KMS-11 (cell line): ENCODE measurements around the gene GNAT1.

Source experiments
- H2AFZ ChIP-seq: fragments of 200-600 bp; sonication (generic); 2 replicates; pipeline ENCODE4 v1.6.1; 2016; ENCODE audit warnings: antibody characterized with exemption, mixed run types, low read depth
- H3K27ac ChIP-seq: fragments of 200-600 bp; sonication (generic); 2 replicates; pipeline ENCODE4 v1.6.1; 2016; ENCODE audit warnings: mild to moderate bottlenecking, mixed run types
- H3K27me3 ChIP-seq: fragments of 200-600 bp; sonication (generic); 2 replicates; pipeline ENCODE4 v1.6.1; 2017; ENCODE audit warnings: mild to moderate bottlenecking, low read depth, mixed run types, moderate library complexity; ENCODE audit not compliant: insufficient read depth
- H3K36me3 ChIP-seq: fragments of 200-600 bp; sonication (generic); 2 replicates; pipeline ENCODE4 v1.6.1; 2017; ENCODE audit warnings: mild to moderate bottlenecking, mixed run types; ENCODE audit not compliant: insufficient read depth
- H3K4me1 ChIP-seq: fragments of 200-600 bp; sonication (generic); 2 replicates; pipeline ENCODE4 v1.6.1; 2016; ENCODE audit warnings: mild to moderate bottlenecking, low read depth, mixed run types; ENCODE audit not compliant: poor library complexity, severe bottlenecking
- H3K4me2 ChIP-seq: fragments of 200-600 bp; sonication (generic); 2 replicates; pipeline ENCODE4 v1.7.0; 2016; ENCODE audit warnings: mild to moderate bottlenecking, mixed run types
- H3K4me3 ChIP-seq: fragments of 200-600 bp; sonication (generic); IDR thresholded peaks from 2 replicates; pipeline ENCODE4 v1.6.1; 2017; ENCODE audit warnings: low read depth, low read length, mixed read lengths; ENCODE audit not compliant: insufficient read depth
- H3K79me2 ChIP-seq: fragments of 200-600 bp; sonication (generic); 2 replicates; pipeline ENCODE4 v1.6.1; 2016; ENCODE audit warnings: low read depth, mixed run types; ENCODE audit not compliant: insufficient read depth
- H3K9ac ChIP-seq: fragments of 200-600 bp; sonication (generic); 2 replicates; pipeline ENCODE4 v1.6.1; 2016; ENCODE audit warnings: mild to moderate bottlenecking, mixed run types
- H4K20me1 ChIP-seq: fragments of 200-600 bp; sonication (generic); 2 replicates; pipeline ENCODE4 v1.6.1; 2016; ENCODE audit warnings: mild to moderate bottlenecking, mixed run types; ENCODE audit not compliant: insufficient read depth
- CTCF ChIP-seq: fragments of 200-600 bp; sonication (generic); conservative IDR thresholded peaks from 2 replicates; pipeline ENCODE4 v1.6.1; 2017; ENCODE audit warnings: low read depth, mild to moderate bottlenecking, antibody characterized with exemption, low read length, moderate library complexity, mixed read lengths

Gene GNAT1

GRCh38 chr3:50155891-50156290 lies 35.5 kb upstream of the GNAT1 start:
- H3K36me3 ChIP-seq, result no peaks in the 10 kb centered on the region
- H2AFZ ChIP-seq, result no peak overlapping the region
- H3K4me3 ChIP-seq, result no peak overlapping the region
- TF ChIP-seq CTCF, result no peak
- H3K4me1 ChIP-seq, result no peaks in the 10 kb centered on the region
- H3K79me2 ChIP-seq, result no peaks in the 10 kb centered on the region
- H3K4me2 ChIP-seq, result no peak overlapping the region
- H4K20me1 ChIP-seq, result no peaks in the 10 kb centered on the region
- peaks cover 19% of the 10 kb centered on the region; the same call in 1 of the 2 replicates for H3K27me3 ChIP-seq
- H3K27ac ChIP-seq, result no peak overlapping the region
- no peak overlapping the region for H3K9ac ChIP-seq

GRCh38 chr3:50156549-50157493 lies 34.6 kb upstream of the GNAT1 start:
- Histone ChIP-seq H3K4me1 (no peaks in the 10 kb centered on the region), H3K9ac (no peak overlapping the region), H4K20me1 (no peaks in the 10 kb centered on the region), H3K36me3 (no peaks in the 10 kb centered on the region), H3K4me3 (no peak overlapping the region), H3K27ac (no peak overlapping the region), H3K4me2 (no peak overlapping the region), H3K27me3 (peaks cover 19% of the 10 kb centered on the region; the same call in 1 of the 2 replicates), H3K79me2 (no peaks in the 10 kb centered on the region), H2AFZ (no peak overlapping the region)
- TF ChIP-seq CTCF, result no peak

GRCh38 chr3:50157827-50158529 lies 33.4 kb upstream of the GNAT1 start:
- no peak for TF ChIP-seq CTCF
- no peaks in the 10 kb centered on the region for H3K4me1 ChIP-seq
- no peaks in the 10 kb centered on the region for H4K20me1 ChIP-seq
- peaks cover 24% of the 10 kb centered on the region; the same call in 1 of the 2 replicates for H3K27me3 ChIP-seq
- H3K27ac ChIP-seq, result no peak overlapping the region
- no peak overlapping the region for H2AFZ ChIP-seq
- H3K4me3 ChIP-seq, result no peak overlapping the region
- H3K36me3 ChIP-seq, result no peaks in the 10 kb centered on the region
- no peaks in the 10 kb centered on the region for H3K79me2 ChIP-seq
- no peak overlapping the region for H3K4me2 ChIP-seq
- no peak overlapping the region for H3K9ac ChIP-seq

- Histone ChIP-seq H3K4me2 (no peak overlapping the region), H2AFZ (no peak overlapping the region), H3K27me3 (peaks cover 24% of the 10 kb centered on the region; the same call in 1 of the 2 replicates), H3K27ac (no peak overlapping the region), H3K79me2 (no peaks in the 10 kb centered on the region), H3K4me3 (no peak overlapping the region), H3K4me1 (no peaks in the 10 kb centered on the region), H3K9ac (no peak overlapping the region), H4K20me1 (no peaks in the 10 kb centered on the region), H3K36me3 (no peaks in the 10 kb centered on the region)
- no peak for TF ChIP-seq CTCF
These were observed 32.8 kb upstream of the GNAT1 start for GRCh38 chr3:50158530-50159146.
